ENCODE data around the gene REN.

Gene REN

DNA sequence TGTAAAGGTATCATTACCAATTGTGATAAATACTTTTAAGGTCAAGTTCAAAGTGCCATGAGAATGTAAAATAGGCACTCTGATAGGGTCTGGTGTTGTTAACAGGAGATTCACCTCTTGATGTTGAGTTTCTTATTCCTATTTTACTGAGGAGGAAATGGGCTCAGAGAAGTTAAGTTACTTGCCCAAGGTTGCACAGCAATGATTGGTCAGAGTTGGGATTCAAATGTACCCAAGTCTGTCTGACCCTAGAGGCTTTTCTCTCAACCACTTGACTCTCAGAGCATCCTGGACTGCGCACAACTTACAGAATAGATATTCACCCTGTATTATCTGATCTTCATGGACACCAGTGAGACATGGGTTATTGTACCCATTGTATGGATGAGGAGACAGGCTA lies 59.3 kb downstream of the REN start:
- FAIRE-seq = no peak

DNA sequence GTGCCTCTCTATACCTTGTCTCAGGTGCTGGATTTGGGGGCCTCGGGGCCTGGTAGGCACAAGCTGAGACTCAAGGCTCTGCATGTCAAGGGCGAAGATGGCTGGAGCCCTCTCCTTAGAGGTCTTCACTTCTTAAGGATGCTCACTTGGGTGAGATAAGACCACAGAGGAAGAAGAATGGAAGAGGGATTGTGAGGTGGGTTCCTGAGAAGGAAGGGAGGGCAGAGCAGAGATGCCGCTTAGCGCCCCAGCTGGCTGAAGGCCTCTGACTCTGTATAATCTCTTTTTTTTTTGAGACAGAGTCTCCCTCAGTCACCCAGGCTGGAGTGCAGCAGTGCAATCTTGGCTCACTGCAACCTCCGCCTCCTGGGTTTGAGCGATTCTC lies 61.0 kb downstream of the REN start:
- FAIRE-seq = no peak
